ENCODE measurements around the gene PDE4B.

The PDE4B gene

DNA sequence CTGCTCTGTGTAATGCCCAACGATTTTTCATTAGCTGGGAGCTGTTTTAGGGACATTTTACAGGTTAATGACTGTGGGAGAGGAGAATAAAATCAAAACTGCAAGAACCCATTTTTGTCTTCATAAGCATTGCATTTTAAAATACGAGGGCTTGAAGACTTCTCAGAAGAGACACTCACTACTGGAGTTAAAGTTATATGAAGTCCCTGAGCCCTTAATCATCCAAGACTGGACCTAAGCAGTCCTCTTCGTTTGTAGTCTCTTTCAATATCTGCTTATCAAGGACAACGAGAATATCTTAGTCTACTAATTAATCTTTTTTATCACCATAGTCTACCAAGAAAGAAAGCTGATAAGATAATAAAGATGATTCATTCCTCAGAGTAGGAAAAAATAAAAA, 564.3 kb downstream of the PDE4B start:
- H3K9ac ChIP-seq = no peak overlapping the region
- no peak overlapping the region for H2AFZ ChIP-seq
- no peaks in the 10 kb centered on the region for H3K79me2 ChIP-seq
- no peaks in the 10 kb centered on the region for H3K27me3 ChIP-seq (ENCODE audit: control insufficient read depth, insufficient read depth, low read length)
- no peaks in the 10 kb centered on the region for H3K9me3 ChIP-seq (ENCODE audit: control insufficient read depth, low read length)
- H3K4me1 ChIP-seq = no peaks in the 10 kb centered on the region
- TF ChIP-seq, protein P1, sequence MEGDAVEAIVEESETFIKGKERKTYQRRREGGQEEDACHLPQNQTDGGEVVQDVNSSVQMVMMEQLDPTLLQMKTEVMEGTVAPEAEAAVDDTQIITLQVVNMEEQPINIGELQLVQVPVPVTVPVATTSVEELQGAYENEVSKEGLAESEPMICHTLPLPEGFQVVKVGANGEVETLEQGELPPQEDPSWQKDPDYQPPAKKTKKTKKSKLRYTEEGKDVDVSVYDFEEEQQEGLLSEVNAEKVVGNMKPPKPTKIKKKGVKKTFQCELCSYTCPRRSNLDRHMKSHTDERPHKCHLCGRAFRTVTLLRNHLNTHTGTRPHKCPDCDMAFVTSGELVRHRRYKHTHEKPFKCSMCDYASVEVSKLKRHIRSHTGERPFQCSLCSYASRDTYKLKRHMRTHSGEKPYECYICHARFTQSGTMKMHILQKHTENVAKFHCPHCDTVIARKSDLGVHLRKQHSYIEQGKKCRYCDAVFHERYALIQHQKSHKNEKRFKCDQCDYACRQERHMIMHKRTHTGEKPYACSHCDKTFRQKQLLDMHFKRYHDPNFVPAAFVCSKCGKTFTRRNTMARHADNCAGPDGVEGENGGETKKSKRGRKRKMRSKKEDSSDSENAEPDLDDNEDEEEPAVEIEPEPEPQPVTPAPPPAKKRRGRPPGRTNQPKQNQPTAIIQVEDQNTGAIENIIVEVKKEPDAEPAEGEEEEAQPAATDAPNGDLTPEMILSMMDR (IDR thresholded peaks at IDR 0.05) = no peak
- no peak overlapping the region for H3K4me2 ChIP-seq (ENCODE audit: low read length)
- no peaks in the 10 kb centered on the region for H3K36me3 ChIP-seq (ENCODE audit: control insufficient read depth, insufficient read depth, low read length)
- no peak overlapping the region for H3K27ac ChIP-seq
- H3K4me3 ChIP-seq (ENCODE audit: low read depth, low read length) = no peak overlapping the region

DNA sequence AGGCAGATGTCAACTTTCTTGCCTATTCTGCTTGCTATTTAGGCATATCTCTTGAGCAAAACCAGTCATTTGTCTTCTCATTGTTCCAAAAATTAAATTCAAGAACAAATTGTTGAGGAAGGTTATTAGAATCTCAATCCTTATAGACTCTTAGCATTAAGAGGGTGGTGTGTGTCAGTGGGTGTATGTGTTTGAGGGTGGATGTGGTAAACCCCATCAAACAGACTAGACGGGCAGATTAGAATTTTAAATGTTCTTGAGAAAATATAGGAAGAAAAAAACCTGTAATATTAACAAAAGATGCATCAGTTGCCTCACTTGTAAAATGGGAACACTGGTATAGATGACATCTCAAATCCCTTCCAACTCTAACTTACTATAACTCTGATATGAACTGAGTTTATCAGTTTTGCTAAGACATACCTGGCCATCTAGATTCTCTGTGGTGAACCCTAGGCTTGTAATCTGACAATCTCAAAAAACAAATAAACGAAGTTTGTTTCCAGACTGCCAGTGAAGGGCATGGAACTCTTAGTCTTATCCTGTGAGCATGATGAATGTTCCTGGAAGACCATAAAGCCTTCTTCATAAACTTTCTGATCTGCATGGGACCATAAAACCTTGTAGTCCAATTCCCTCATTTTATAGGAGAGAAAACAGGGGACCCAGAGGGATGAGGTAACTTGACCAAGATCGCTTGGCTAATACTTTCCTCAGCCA, 564.9 kb downstream of the PDE4B start:
- TF ChIP-seq, protein P1 (IDR thresholded peaks at IDR 0.05) = no peak

DNA sequence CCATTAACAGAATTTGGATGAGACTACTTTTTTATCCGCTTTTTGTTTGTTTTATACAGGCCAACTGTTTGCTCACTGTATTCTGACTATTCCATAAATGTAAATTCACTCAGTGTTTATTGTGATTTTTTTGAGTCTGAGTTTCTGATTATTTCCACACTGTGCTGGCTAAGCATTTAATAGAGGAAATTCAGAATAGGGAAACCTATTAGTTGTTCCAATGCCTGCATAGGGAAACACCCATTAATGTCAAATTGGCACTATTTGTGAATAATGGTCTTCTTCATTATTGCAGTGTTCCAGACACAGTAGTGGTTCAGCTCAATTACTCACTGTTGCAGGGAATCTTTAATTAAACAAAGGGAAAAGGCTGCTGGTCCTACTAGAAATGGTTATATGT, 566.6 kb downstream of the PDE4B start:
- no peaks in the 10 kb centered on the region for H3K4me1 ChIP-seq

More for the DNA sequence above, 564.9 kb downstream of the PDE4B start:
- Histone ChIP-seq H3K79me2 (no peaks in the 10 kb centered on the region), H3K9ac (no peak overlapping the region), H3K27ac (no peak overlapping the region), H3K27me3 (ENCODE audit: control insufficient read depth, insufficient read depth, low read length) (no peaks in the 10 kb centered on the region), H3K36me3 (ENCODE audit: control insufficient read depth, insufficient read depth, low read length) (no peaks in the 10 kb centered on the region), H3K4me1 (no peaks in the 10 kb centered on the region), H3K4me2 (ENCODE audit: low read length) (no peak overlapping the region), H2AFZ (no peak overlapping the region), H3K9me3 (ENCODE audit: control insufficient read depth, low read length) (no peaks in the 10 kb centered on the region), H3K4me3 (ENCODE audit: low read depth, low read length) (no peak overlapping the region)

DNA sequence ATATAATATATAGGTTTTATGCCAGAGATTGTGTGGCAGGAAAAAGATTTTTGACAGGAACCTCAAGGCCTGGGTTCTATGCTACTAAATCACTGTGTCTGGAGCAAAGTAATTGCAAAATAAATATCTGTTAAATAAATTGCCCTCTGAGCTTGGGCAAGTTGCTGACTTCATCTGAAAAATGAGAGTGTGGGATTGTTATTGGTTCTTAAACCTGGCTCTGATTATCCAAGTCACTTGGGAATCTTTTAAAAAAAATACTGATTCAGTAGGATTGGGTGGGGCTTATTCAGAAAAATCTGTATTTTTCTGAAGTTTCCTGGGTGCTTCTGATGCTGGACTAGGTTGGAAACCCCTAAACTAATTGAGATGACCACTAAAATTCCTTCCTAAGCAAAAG, 567.1 kb downstream of the PDE4B start:
- H3K4me1 ChIP-seq = no peaks in the 10 kb centered on the region

More for the DNA sequence above, 566.6 kb downstream of the PDE4B start:
- Histone ChIP-seq H3K4me3 (ENCODE audit: low read depth, low read length) (no peak overlapping the region), H3K27me3 (ENCODE audit: control insufficient read depth, insufficient read depth, low read length) (no peaks in the 10 kb centered on the region), H3K79me2 (no peaks in the 10 kb centered on the region), H3K4me2 (ENCODE audit: low read length) (no peak overlapping the region), H2AFZ (no peak overlapping the region), H3K27ac (no peak overlapping the region), H3K36me3 (ENCODE audit: control insufficient read depth, insufficient read depth, low read length) (no peaks in the 10 kb centered on the region), H3K9me3 (ENCODE audit: control insufficient read depth, low read length) (no peaks in the 10 kb centered on the region), H3K9ac (no peak overlapping the region)
- TF ChIP-seq, protein P1 (IDR thresholded peaks at IDR 0.05) = no peak

More for the DNA sequence above, 567.1 kb downstream of the PDE4B start:
- TF ChIP-seq, protein P1 (IDR thresholded peaks at IDR 0.05) = no peak
- H3K36me3 ChIP-seq (ENCODE audit: control insufficient read depth, insufficient read depth, low read length) = no peaks in the 10 kb centered on the region
- no peak overlapping the region for H3K4me2 ChIP-seq (ENCODE audit: low read length)
- H3K4me3 ChIP-seq (ENCODE audit: low read depth, low read length) = no peak overlapping the region
- no peaks in the 10 kb centered on the region for H3K27me3 ChIP-seq (ENCODE audit: control insufficient read depth, insufficient read depth, low read length)
- H3K27ac ChIP-seq = no peak overlapping the region
- no peak overlapping the region for H3K9ac ChIP-seq
- H2AFZ ChIP-seq = no peak overlapping the region
- no peaks in the 10 kb centered on the region for H3K9me3 ChIP-seq (ENCODE audit: control insufficient read depth, low read length)
- H3K79me2 ChIP-seq = no peaks in the 10 kb centered on the region

Data from parathyroid adenoma (tissue), 2 donors.